GM21423 (cell line): ENCODE measurements around the gene RANBP3L.
"Not testable (repeated sequence)": the region's sequence is repeated elsewhere in the genome, so short reads cannot be mapped to it uniquely, and the experiment has no call there.

Experiments
- ATAC-seq: cut with Tn5 transposase; IDR thresholded peaks from one replicate; pipeline ENCODE4 v1.9.1; 2021; ENCODE audit warnings: mild to moderate bottlenecking, moderate library complexity; ENCODE audit not compliant: unreplicated experiment

The RANBP3L gene

GRCh38 chr5:36301858-36302603 is at the start of gene RANBP3L:
Gene RANBP3L (minus strand): TSS chr5:36301902. CDS start chr5:36301416, 486 bp downstream.
- no peak for ATAC-seq

GRCh38 chr5:36346896-36347690 is 45.4 kb upstream of the RANBP3L start:
- no peak for ATAC-seq

GRCh38 chr5:36344899-36345298 is 43.2 kb upstream of the RANBP3L start:
- no peak for ATAC-seq

- ATAC-seq: not testable (repeated sequence)
Measured at GRCh38 chr5:36341720-36342119, 40.0 kb upstream of the RANBP3L start.

GRCh38 chr5:36337597-36337996 is 35.9 kb upstream of the RANBP3L start:
- no peak for ATAC-seq

GRCh38 chr5:36334315-36334714 is 32.6 kb upstream of the RANBP3L start:
- ATAC-seq: no peak

GRCh38 chr5:36332720-36333119 is 31.0 kb upstream of the RANBP3L start:
- ATAC-seq: not testable (repeated sequence)

GRCh38 chr5:36325196-36325595 is 23.5 kb upstream of the RANBP3L start:
- no peak for ATAC-seq

- no peak for ATAC-seq
Measured at GRCh38 chr5:36323926-36324781, 22.5 kb upstream of the RANBP3L start.

GRCh38 chr5:36312953-36313672 is 11.4 kb upstream of the RANBP3L start:
- no peak for ATAC-seq

GRCh38 chr5:36311956-36312355 is 10.3 kb upstream of the RANBP3L start:
- ATAC-seq: no peak

GRCh38 chr5:36310138-36310537 is 8.4 kb upstream of the RANBP3L start:
- ATAC-seq: no peak

GRCh38 chr5:36305571-36306326 is 4.0 kb upstream of the RANBP3L start:
- ATAC-seq: no peak

- no peak for ATAC-seq
Measured at GRCh38 chr5:36304095-36304805, 2.5 kb upstream of the RANBP3L start.

- ATAC-seq: no peak
Measured at GRCh38 chr5:36300927-36301540, 668 bp downstream of the RANBP3L start.

GRCh38 chr5:36300191-36300926 is 1.3 kb downstream of the RANBP3L start:
- ATAC-seq: no peak

GRCh38 chr5:36298552-36298951 is 3.1 kb downstream of the RANBP3L start:
- ATAC-seq: no peak

- ATAC-seq: no peak
Measured at GRCh38 chr5:36297653-36298052, 4.0 kb downstream of the RANBP3L start.
